Measurements from ENCODE around the gene EMID1.

- no peak for TF ChIP-seq POLR2A (IDR thresholded peaks at IDR 0.05)
- no peak for TF ChIP-seq CTCF (IDR thresholded peaks at IDR 0.05)
- no peak for TF ChIP-seq EP300 (IDR thresholded peaks at IDR 0.05)
Measured at GRCh38 chr22:29211466-29211865, 5.8 kb downstream of the EMID1 start.
